Brain microvascular endothelial cell (primary cell): Measurements from ENCODE around the gene SAMD10.

Experiments used
- DNase-seq: peaks from one replicate; pipeline ENCODE4 v3.0.0-alpha.2; 2020
- H3K27ac ChIP-seq: fragments of 250-450 bp; sonication (Bioruptor Pico); 2 replicates; pipeline ENCODE4 v1.5.1; 2020; ENCODE audit warnings: mild to moderate bottlenecking, moderate library complexity
- H3K27me3 ChIP-seq: fragments of 250-450 bp; sonication (Bioruptor Pico); replicated peaks from 2 replicates; pipeline ENCODE4 v1.5.1; 2020; ENCODE audit warnings: mild to moderate bottlenecking
- H3K36me3 ChIP-seq: fragments of 250-450 bp; sonication (Bioruptor Pico); replicated peaks from 2 replicates; pipeline ENCODE4 v1.5.1; 2020; ENCODE audit warnings: mild to moderate bottlenecking
- H3K4me3 ChIP-seq: 2 replicates; pipeline ENCODE4 v1.5.1; 2011; ENCODE audit warnings: low read depth, mild to moderate bottlenecking, control low read depth, low read length, moderate library complexity
- in situ Hi-C: cut with HindIII; loops from 2 replicates; pipeline ENCODE4 v1.10.0; 2017; ENCODE audit warnings: low sequenced_read_pairs, low pct_ligation_motif_present
- TF ChIP-seq, protein P1 (sequence below): IDR thresholded peaks from 2 replicates; pipeline ENCODE4 v1.5.1; 2011; ENCODE audit warnings: low read depth, mild to moderate bottlenecking, moderate library complexity, low read length, control low read depth, inconsistent platforms; ENCODE audit errors: missing control alignments

The SAMD10 gene

DNA sequence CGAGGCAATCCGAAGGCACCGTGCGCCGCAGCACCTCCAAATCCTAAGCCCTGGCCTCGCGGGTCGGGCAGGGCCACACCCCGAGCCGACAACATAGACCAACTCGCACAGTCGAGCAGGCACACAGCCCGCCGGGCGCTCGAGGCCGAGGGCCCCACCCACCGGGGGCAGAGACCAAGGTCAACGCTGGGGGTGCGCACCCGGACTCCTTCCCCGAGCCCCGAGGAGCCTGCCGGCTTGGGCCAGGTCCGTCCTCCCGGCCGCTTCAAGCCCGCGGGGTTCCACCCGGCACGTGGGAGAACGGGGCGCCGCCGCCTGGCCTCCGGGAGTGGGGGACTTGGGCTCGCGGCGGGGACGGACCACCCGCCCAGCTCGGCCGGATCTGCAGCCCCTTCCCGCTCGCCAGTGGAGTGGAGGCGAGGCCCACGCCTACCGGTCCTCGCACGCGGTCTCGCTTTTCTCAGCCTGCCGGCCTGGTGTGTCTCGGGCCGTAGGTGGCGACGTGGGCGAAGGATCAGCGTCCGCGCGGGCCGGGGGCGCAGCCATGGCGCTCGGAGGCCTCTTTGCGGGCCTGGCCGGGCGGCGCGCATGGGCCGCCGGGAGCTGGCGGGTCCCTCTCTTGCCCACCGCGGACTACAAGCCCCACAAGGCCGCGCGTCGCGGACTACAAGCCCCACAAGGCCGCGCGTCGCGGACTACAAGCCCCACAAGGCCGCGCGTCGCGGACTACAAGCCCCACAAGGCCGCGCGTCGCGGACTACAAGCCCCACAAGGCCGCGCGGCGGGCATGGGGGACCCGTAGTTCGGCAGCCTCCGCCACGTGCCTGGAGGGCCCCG is 23.4 kb downstream of the SAMD10 start, which contains the start of gene UCKL1:
Gene UCKL1 (minus strand): TSS at position 590 of the 837 bp plus-strand sequence. CDS start 44 bp downstream, at position 546.
- peaks cover 9% of the 10 kb centered on the region for H3K36me3 ChIP-seq
- DNase-seq, result peak; percentile 79

DNA sequence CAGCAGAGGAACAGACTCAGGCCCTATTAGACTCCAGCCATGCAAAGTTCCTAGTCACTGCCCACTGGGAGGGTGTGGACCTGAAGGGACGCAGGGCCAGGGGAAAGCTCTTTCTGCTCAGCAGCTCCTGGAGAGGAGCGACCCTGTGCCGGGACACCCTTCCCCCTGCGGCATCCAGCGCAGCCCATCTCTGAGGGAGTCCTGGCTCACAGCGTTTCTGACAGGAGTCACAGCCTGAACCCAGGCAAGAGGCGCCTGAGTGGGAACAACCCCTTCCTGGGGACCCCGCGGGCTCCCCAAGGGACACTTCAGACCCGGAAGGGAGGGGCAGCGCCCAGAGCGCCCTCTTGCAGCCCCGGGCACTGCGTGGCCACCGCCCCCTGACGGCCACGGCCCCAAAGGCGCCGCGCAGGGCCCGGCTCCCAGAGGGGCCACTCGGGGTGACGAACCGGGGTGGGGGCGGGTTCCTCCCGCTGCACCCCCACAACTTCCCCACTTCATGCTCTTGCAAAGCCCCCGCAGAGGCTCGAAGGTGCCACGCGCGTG is 24.1 kb downstream of the SAMD10 start:
- Histone ChIP-seq H3K27ac (no peak overlapping the region), H3K27me3 (no peaks in the 10 kb centered on the region), H3K4me3 (peak overlapping the region; percentile 88), H3K36me3 (peaks cover 8% of the 10 kb centered on the region)
- in situ Hi-C loops, result no loop called here
- TF ChIP-seq, protein P1, sequence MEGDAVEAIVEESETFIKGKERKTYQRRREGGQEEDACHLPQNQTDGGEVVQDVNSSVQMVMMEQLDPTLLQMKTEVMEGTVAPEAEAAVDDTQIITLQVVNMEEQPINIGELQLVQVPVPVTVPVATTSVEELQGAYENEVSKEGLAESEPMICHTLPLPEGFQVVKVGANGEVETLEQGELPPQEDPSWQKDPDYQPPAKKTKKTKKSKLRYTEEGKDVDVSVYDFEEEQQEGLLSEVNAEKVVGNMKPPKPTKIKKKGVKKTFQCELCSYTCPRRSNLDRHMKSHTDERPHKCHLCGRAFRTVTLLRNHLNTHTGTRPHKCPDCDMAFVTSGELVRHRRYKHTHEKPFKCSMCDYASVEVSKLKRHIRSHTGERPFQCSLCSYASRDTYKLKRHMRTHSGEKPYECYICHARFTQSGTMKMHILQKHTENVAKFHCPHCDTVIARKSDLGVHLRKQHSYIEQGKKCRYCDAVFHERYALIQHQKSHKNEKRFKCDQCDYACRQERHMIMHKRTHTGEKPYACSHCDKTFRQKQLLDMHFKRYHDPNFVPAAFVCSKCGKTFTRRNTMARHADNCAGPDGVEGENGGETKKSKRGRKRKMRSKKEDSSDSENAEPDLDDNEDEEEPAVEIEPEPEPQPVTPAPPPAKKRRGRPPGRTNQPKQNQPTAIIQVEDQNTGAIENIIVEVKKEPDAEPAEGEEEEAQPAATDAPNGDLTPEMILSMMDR, result peak; percentile 26
- no peak for DNase-seq

More for the DNA sequence above, 23.4 kb downstream of the SAMD10 start, which contains the start of gene UCKL1:
- peak within 1 kb of the TSS; percentile 88 for H3K4me3 ChIP-seq
- H3K27ac ChIP-seq, result peak within 1 kb of the TSS; percentile 57
- in situ Hi-C loops, result no loop called here
- H3K27me3 ChIP-seq, result no peaks in the 10 kb centered on the region
- TF ChIP-seq, protein P1, result no peak

DNA sequence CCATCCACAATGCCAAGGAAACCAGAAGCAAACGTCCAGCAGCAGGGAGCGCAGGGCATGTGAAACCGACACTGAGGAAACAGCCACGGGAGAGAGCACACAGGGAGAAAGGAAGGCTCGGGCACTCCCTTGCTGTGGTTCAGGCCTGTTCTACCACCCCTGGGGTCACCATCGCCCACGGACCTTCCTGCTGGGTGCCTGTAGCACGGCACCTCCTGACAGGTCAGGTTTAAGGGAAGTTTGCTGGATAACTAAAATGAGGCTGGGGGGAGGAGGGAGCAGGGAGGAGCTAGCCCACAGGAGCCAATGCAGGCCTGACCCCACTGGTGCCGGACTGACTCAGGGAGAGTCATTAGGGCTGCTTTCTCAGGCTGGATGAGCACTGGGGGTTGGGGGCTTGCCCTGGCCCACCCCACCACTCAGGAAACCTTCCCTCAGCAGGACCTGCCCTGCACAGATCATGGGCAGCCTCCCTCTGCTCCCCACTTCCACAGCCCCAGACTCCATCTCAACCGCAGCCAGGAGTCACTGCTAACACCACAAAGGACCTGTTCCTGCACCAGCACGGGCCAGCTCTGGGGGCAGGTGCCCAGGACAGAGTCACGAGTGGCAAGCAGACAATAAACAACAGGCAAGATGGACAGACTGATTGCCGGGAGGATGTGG is 25.5 kb downstream of the SAMD10 start:
- Histone ChIP-seq H3K27ac (no peak overlapping the region), H3K27me3 (no peaks in the 10 kb centered on the region), H3K4me3 (no peak overlapping the region), H3K36me3 (peaks cover under 1% of the 10 kb centered on the region)
- TF ChIP-seq, protein P1, result no peak
- in situ Hi-C loops, result no loop called here
- no peak for DNase-seq

DNA sequence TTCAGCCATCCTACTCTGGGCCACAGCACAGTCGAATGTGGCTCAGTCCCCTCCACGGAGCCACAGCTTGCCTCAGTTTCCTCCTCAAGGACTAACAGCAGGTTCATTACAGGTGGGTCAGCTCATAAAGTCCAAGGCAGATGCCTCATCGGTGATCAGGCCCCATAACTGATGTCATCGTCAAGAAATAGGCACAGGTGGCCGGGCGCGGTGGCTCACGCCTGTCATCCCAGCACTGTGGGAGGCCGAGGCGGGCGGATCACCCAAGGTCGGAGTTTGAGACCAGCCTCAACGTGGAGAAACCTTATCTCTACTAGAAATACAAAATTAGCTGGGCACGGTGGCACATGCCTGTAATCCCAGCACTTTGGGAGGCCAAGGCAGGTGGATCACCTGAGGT is 26.7 kb downstream of the SAMD10 start:
- TF ChIP-seq, protein P1, result no peak
- in situ Hi-C loops, result no loop called here
- H3K36me3 ChIP-seq, result no peaks in the 10 kb centered on the region
- DNase-seq, result no peak
- no peaks in the 10 kb centered on the region for H3K27me3 ChIP-seq
- no peak overlapping the region for H3K4me3 ChIP-seq
- no peak overlapping the region for H3K27ac ChIP-seq

DNA sequence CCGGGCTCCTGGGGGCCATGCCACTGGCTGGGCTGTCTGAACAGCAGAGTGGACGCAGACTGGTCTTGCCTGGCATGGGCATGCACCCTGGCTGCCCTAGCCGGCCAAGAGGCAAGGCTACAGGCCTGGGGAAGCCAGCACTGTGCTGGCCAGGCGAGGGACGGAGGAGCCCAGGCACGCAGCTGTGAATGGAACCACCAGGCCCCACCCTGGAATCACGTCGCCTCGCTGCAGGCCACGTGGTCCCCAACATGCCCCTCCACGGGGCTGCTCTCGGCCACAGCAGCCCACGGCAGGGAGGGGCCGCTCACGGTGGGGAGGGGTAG is 27.3 kb downstream of the SAMD10 start:
- in situ Hi-C loops, result no loop called here
- H3K27me3 ChIP-seq, result no peaks in the 10 kb centered on the region
- no peak for DNase-seq
- TF ChIP-seq, protein P1, result no peak
- H3K4me3 ChIP-seq, result no peak overlapping the region
- H3K36me3 ChIP-seq, result no peaks in the 10 kb centered on the region
- no peak overlapping the region for H3K27ac ChIP-seq
